Measurements from ENCODE around the gene PPP1R37. TPM values are rescaled to one million over a fixed set of nuclear protein-coding genes. Genes with fewer than 3 reads are reported as not detected.

The PPP1R37 gene
- total and polyA plus RNA-seq, 4 donors = 1.8 to 10.4 (median 9.3) TPM

DNA sequence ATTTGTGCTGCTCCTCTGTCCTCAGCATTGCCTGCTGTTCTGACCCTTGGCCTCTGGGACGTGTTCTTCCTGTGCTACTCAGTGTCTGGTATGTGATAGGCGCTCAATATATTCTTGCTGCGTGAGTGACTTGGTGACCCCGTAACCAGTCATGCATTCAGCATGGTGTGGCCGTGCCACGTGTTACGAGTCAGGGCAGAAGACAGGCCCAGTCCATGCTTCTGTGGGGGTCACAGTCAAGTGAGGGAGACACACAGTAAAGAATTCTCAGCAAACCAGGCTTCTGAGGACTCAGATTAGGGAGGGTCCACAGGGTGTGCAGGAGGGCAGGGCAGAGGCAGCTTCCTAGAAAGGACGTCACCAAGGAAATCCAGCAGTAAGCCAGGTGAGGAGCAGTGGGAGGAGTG, 7.9 kb downstream of the PPP1R37 start:
- no peak for TF ChIP-seq ZBTB33 (IDR thresholded peaks at IDR 0.05)
- TF ChIP-seq TAF1 (conservative IDR thresholded peaks at IDR 0.05) = no peak
- TF ChIP-seq HNF4A (conservative IDR thresholded peaks at IDR 0.05) = no peak
- no peak for TF ChIP-seq CTCF (IDR thresholded peaks at IDR 0.05; ENCODE audit: low read depth, low read length, missing input control)
- peak in 1 of 2 donors; percentile 56 for TF ChIP-seq RXRA (IDR thresholded peaks at IDR 0.05)
- TF ChIP-seq FOXA1 (IDR thresholded peaks at IDR 0.05) = no peak
- no peak for TF ChIP-seq GABPA (IDR thresholded peaks at IDR 0.05 in 1 of 2, conservative IDR thresholded peaks at IDR 0.05 in 1 of 2)
- no peak for TF ChIP-seq EGR1 (IDR thresholded peaks at IDR 0.05; ENCODE audit: low read depth in 2 of 2)
- peak; percentile 76 for TF ChIP-seq NR2F2 (IDR thresholded peaks at IDR 0.05)
- no peak for DNase-seq (ENCODE audit: low spot score)
- H3K36me3 ChIP-seq (ENCODE audit: control insufficient read depth in 4 of 4, insufficient read depth in 3 of 4, low read depth in 1 of 4, low read length in 3 of 4) = no peaks in the 10 kb centered on the region
- no peak overlapping the region for H3K9ac ChIP-seq (ENCODE audit: low read depth in 1 of 2, low read length in 2 of 2)
- H3K4me1 ChIP-seq (ENCODE audit: control insufficient read depth in 4 of 4, insufficient read depth in 4 of 4, low read length in 3 of 4) = peaks cover 13 to 49% (median 25%) of the 10 kb centered on the region in 4 donors
- H3K27me3 ChIP-seq (ENCODE audit: control insufficient read depth in 4 of 4, insufficient read depth in 4 of 4, low read length in 3 of 4) = no peaks in the 10 kb centered on the region
- no peak overlapping the region for H3K4me3 ChIP-seq (ENCODE audit: low read depth in 1 of 3, low read length in 3 of 3)
- no peaks in the 10 kb centered on the region for H3K9me3 ChIP-seq (ENCODE audit: control insufficient read depth in 4 of 4, low read length in 3 of 4)
- no peak overlapping the region for H3K27ac ChIP-seq (ENCODE audit: low read depth in 1 of 2, low read length in 2 of 2)
- WGBS = 73% methylated on average over 8 of the region's 8 CpGs

DNA sequence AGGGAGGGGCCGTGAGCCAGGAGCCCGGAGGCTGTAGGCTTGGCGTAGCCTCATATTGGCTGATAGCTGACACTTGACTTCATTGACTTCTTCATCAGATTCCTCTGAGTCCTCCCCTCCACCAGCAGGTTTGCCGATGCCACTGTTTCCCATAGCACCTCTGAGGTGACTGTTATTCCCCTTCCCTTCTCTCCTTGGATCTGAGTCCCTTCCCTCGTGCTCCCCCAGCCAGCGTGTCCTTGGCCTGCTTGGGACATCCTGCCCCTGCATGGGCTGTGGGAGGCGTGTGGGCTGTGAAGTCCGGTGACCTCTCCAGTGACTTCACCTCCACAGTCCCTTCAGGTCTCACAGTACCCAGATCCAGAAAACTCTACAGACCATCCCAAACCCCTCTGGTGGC, 8.8 kb downstream of the PPP1R37 start:
- H3K36me3 ChIP-seq (ENCODE audit: control insufficient read depth in 4 of 4, insufficient read depth in 3 of 4, low read depth in 1 of 4, low read length in 3 of 4) = no peaks in the 10 kb centered on the region
- DNase-seq (ENCODE audit: low spot score) = no peak
- H3K4me1 ChIP-seq (ENCODE audit: control insufficient read depth in 4 of 4, insufficient read depth in 4 of 4, low read length in 3 of 4) = peaks cover 12 to 40% (median 20%) of the 10 kb centered on the region in 4 donors
- H3K9ac ChIP-seq (ENCODE audit: low read depth in 1 of 2, low read length in 2 of 2) = no peak overlapping the region
- WGBS = 90% methylated on average over 8 of the region's 8 CpGs
- no peaks in the 10 kb centered on the region for H3K9me3 ChIP-seq (ENCODE audit: control insufficient read depth in 4 of 4, low read length in 3 of 4)
- no peak overlapping the region for H3K27ac ChIP-seq (ENCODE audit: low read depth in 1 of 2, low read length in 2 of 2)
- no peaks in the 10 kb centered on the region for H3K27me3 ChIP-seq (ENCODE audit: control insufficient read depth in 4 of 4, insufficient read depth in 4 of 4, low read length in 3 of 4)
- TF ChIP-seq REST (IDR thresholded peaks at IDR 0.05) (no peak), FOXA1 (IDR thresholded peaks at IDR 0.05) (no peak), TAF1 (conservative IDR thresholded peaks at IDR 0.05) (no peak), RAD21 (IDR thresholded peaks at IDR 0.05) (no peak), JUND (IDR thresholded peaks at IDR 0.05) (no peak), CTCF (IDR thresholded peaks at IDR 0.05; ENCODE audit: low read depth, low read length, missing input control) (no peak)
- no peak overlapping the region for H3K4me3 ChIP-seq (ENCODE audit: low read depth in 1 of 3, low read length in 3 of 3)
